Right ventricle myocardium inferior (tissue), 1 donor: ENCODE measurements around the gene C1orf198. TPM values are rescaled to one million over a fixed set of nuclear protein-coding genes. Genes with fewer than 3 reads are reported as not detected.

Source experiments
- ATAC-seq: fragments of 200-7000 bp; cut with Tn5 transposase; one replicate; pipeline ENCODE4 v1.9.1; 2020; ENCODE audit warnings: mild to moderate bottlenecking, moderate library complexity
- DNase-seq: peaks from one replicate; pipeline ENCODE4 v3.0.0; 2021; ENCODE audit errors: missing footprints
- intact Hi-C: fragments of 100-400 bp; cut with DNase I; formaldehyde crosslinking; loops from one replicate; pipeline ENCODE4 v1.11.0; 2022
- total RNA-seq: library from RNA; stranded (reverse); fragmentation: NEBNext Ultra II Directional; extraction: Animal tissue kit (Norgen Biotek cat#: 25700); gene quantifications from one replicate; pipeline ENCODE4 v1.2.1, GENCODE V29; 2021
- donor health status: DM: no; HTN: yes; CAD: no; lungs with severe emphysema.

C1orf198 gene
- total RNA-seq, 1 donor from 2014 or later, result 46.0 TPM

GRCh38 chr1:230896779-230897178 lies 28.5 kb upstream of the C1orf198 start:
- intact Hi-C loops, result no loop called here
- ATAC-seq (no peak), DNase-seq (no peak)

DNA sequence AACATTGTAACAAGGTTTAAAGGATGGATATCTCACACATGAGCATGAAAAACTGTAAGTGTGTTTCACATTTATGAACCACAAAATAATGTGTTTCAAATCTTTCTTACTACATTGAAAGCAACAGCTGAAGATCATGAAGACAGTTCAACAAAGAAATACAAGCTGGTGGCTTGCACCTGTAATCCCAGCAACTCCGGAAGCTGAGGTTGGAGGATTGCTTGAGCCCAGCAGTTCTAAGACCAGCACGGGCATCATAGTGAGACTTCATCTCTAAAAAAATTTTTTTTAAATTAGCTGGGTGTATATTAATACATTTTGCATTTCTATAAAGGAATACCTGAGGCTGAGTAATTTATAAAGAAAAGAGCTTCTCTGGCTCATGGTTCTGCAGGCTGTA lies 27.1 kb upstream of the C1orf198 start:
- intact Hi-C loops, result no loop called here

DNA sequence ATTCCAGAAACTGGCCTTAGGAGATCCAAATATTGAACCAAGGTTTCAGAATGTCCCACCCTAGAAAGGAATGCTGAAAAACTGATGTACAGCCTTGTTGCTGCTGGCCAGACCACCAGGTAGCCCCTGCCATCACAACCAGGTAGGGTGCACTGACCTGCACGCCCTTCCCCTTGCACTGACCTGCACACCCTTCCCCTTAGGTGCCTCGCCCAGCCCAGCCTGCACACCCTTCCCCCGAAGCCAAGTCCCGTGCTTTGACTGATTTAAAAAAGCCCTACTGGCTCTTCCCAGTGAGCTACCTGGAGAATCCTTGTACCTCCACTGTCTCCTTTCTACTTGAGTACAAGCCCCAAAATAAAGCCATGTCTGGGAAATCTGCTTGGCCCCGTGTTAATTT lies 26.3 kb upstream of the C1orf198 start:
- DNase-seq, result no peak
- intact Hi-C loops, result no loop called here
- ATAC-seq, result no peak

More for the DNA sequence above, 27.1 kb upstream of the C1orf198 start:
- DNase-seq (no peak), ATAC-seq (no peak)

GRCh38 chr1:230894032-230894431 lies 25.7 kb upstream of the C1orf198 start:
- ATAC-seq (no peak), DNase-seq (no peak)
- intact Hi-C loops, result no loop called here

DNA sequence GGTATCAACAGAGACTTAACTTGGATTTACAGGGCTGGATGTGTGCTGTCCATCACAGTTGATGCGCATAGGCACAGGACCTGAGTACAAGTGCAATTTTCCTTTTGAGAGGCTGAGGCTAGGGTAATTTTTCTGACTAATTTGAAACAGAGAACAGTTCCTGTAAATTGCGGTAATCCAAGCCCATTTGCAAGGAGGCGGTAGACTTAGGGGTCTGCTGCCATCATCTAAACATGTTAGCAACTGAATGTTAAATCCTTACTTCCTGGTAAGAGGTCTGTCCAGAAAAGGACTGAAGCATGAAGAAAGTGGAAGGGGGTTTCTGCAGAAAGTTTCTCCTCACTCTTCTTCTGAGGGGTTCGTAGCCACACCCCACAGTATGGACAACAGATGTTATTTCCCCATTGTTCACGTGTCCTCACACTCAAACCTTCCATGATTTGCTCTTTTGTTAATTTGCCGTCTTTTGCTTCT lies 23.7 kb upstream of the C1orf198 start:
- intact Hi-C loops, result no loop called here

GRCh38 chr1:230891413-230891812 lies 23.1 kb upstream of the C1orf198 start:
- intact Hi-C loops, result no loop called here
- DNase-seq, result no peak
- no peak for ATAC-seq

More for the DNA sequence above, 23.7 kb upstream of the C1orf198 start:
- DNase-seq (no peak), ATAC-seq (no peak)

- DNase-seq, result no peak
- intact Hi-C loops, result no loop called here
Measured at GRCh38 chr1:230884646-230885045, 16.3 kb upstream of the C1orf198 start.

DNA sequence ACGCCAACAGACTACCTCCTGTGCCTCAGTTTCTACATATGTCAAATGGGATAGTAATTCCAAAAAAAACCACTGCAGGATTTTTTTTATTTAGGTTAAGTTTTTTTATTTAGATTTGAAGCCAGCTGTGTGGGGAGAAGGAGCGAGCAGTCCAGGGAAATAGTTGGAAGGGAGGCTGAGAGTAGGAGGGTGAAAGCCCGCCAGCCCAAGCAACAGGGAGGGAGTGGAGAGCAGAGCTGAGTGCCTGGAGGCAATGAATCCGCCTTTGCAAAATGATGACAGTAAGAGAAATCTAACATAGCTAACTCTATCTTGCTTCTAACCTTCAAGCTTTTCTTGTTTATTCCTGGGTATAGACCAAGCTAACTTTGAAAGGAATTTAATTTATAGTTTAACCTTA lies 15.6 kb upstream of the C1orf198 start:
- intact Hi-C loops, result no loop called here
- no peak for ATAC-seq
- DNase-seq, result no peak

More at GRCh38 chr1:230884646-230885045, 16.3 kb upstream of the C1orf198 start:
- ATAC-seq, result no peak

DNA sequence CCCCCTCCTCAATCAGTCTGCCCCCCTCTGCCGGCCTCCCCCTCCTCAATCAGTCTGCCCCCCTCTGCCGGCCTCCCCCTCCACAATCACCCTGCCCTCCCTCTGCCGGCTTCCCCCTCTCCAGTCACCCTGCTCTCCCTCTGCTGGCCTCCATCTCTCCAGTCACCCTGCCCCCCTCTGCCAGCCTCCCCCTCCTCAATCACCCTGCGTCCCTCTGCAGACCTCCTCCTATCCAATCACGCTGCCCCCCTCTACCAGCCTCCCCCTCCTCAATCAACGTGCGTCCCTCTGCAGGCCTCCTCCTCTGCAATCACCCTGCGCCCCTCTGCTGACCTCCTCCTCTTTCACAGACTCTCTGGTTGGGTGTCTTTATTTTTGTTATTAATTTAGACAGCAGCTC lies 11.5 kb upstream of the C1orf198 start:
- DNase-seq (no peak), ATAC-seq (no peak)
- intact Hi-C loops, result loop anchor here (5.0 kb wide), 1 partner anchor 37 kb away; no protein-coding TSS in a partner anchor

DNA sequence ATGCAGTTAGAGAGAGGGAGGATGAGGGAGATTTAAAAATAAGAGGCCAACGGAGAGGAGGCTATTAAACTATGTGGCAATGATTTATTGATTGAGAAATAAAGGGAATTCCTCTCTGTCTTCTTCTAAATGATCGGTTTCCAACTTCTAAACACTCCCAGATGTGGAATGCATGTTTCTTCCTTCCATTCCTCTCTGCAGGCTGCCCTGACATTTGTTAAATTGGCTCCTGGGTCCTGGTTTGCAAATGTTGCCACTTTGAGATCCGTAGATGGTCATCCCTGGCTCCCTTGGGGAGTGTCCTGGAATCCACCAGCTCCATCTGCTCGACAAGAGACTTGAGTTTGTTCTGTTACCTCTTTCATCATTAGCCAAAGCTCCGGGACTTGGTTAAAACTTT lies 10.3 kb upstream of the C1orf198 start:
- ATAC-seq, result peak; percentile 45
- DNase-seq, result no peak
- intact Hi-C loops, result loop anchor here (5.0 kb wide), 1 partner anchor 36 kb away; no protein-coding TSS in a partner anchor

- ATAC-seq (no peak), DNase-seq (no peak)
- intact Hi-C loops, result loop anchor here (5.0 kb wide), 1 partner anchor 36 kb away; no protein-coding TSS in a partner anchor
Measured at GRCh38 chr1:230877924-230878590, 9.7 kb upstream of the C1orf198 start.

DNA sequence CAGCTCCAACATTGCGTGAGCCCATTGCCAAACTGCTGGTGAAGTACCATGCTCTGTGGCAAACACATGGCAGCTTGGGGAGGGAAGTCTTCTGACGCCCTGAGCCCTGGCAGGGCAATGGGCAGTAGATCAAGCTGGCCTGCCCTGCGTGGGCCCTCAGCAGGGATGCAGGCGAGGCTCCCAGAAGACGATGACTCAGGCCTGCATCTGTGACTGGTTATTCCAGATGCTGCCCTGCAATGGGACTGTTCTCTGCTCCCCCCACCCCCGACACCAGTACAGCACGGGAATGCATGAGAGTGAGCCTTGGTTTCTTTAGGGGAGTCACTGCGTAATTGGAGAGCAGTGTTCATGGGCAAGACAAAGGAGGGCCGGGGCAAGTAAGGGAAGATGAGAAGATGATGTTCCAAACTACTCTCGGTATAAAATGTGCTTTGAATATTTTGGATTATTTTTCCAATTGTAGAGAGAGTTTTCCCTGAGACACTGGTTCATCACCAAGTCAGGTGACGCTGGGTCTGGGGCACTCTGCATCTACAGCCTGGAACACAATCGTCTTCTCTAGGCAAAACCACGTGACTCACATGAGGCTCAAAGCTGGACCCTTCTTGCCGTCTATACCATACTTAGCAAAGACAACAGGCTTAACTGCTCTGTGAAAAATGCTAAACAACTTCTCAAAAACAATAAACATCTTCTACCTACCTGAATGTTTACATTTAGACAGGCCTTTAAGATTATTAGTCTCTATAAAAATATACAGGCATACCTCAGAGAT lies 9.0 kb upstream of the C1orf198 start:
- ATAC-seq, result no peak
- intact Hi-C loops, result loop anchor here (5.0 kb wide), 1 partner anchor 35 kb away; no protein-coding TSS in a partner anchor

DNA sequence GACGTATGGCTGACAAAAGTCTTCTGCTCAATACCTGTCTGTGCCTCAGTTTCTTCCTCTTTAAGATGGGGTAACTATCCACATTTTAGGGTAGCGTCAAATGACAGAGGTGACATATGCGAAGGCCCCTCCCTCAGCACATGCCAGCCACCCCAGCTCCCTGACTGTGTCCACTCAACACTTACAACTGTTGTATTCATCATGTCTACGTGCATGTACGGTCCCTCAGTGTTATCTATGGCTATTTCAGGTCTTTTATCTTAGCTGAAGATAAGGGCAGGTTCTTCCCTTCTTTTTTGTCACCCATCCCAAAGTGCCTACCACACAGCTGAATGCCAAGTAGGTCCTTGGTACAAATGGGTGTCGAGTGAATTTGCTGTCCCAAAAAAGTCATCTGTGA lies 8.3 kb upstream of the C1orf198 start:
- ATAC-seq (peak; percentile 24), DNase-seq (no peak)
- intact Hi-C loops, result loop anchor here (5.0 kb wide), 1 partner anchor 34 kb away; no protein-coding TSS in a partner anchor

More for the DNA sequence above, 9.0 kb upstream of the C1orf198 start:
- no peak for DNase-seq

DNA sequence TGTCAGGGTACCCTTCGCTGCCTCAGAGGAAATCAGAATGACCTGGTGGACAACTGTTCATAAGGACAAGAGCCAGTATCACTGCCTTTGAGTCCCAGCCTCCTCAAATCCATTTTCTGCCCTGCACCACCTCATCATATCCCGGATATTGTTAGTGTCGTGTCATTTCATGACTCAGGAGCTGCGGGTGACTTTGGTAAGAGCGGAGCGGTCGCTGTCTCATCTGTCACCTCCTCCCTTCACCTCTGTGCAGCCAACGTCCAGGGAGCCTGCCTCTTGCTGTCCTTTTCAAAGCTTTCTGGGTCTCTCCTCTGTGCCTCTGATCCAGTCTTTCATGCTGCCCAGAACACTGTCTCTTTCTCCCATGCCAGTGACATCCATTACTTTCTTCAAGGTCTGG lies 7.0 kb upstream of the C1orf198 start:
- DNase-seq, result no peak
- ATAC-seq, result no peak
- intact Hi-C loops, result loop anchor here (5.0 kb wide), 1 partner anchor 33 kb away; no protein-coding TSS in a partner anchor

GRCh38 chr1:230870916-230871315 lies 2.6 kb upstream of the C1orf198 start:
- ATAC-seq (no peak), DNase-seq (no peak)
- intact Hi-C loops, result no loop called here

GRCh38 chr1:230869500-230869899 lies 1.2 kb upstream of the C1orf198 start:
- intact Hi-C loops, result loop anchor here (1.0 to 5.0 kb wide), 4 partner anchors 20 to 63 kb away; no protein-coding TSS in a partner anchor
- DNase-seq, result no peak
- no peak for ATAC-seq

- ATAC-seq, result peak; percentile 62
- intact Hi-C loops, result loop anchor here (1.0 to 5.0 kb wide), 4 partner anchors 20 to 62 kb away; no protein-coding TSS in a partner anchor
- DNase-seq, result peak; percentile 79
Measured at GRCh38 chr1:230868736-230869385, 540 bp upstream of the C1orf198 start.

- ATAC-seq (no peak), DNase-seq (no peak)
- intact Hi-C loops, result loop anchor here (5.0 kb wide), 2 partner anchors 40 to 50 kb away; no protein-coding TSS in a partner anchor
Measured at GRCh38 chr1:230867101-230867902, 1.0 kb downstream of the C1orf198 start.
